Lower lobe of right lung (tissue), 2 donors: ENCODE measurements around the gene DDX49. TPM values are rescaled to one million over a fixed set of nuclear protein-coding genes. Genes with fewer than 3 reads are reported as not detected.
A peak's percentile ranks its signal among the peaks of the same experiment; 100 is the strongest.

Experiments
- ATAC-seq, 2 donors: fragments of 200-7000 bp; cut with Tn5 transposase; one replicate each; pipeline ENCODE4 v1.9.1; 2020 to 2022; ENCODE audit warnings: mild to moderate bottlenecking in 2 of 2, moderate library complexity in 2 of 2
- DNase-seq: peaks from one replicate; pipeline ENCODE4 v3.0.0-alpha.2; 2020
- H3K27ac ChIP-seq: fragments of 200-600 bp; one replicate; pipeline ENCODE4 v1.8.0; 2022
- H3K27me3 ChIP-seq: fragments of 200-600 bp; one replicate; pipeline ENCODE4 v1.8.0; 2022; ENCODE audit warnings: low read depth
- H3K36me3 ChIP-seq: fragments of 200-600 bp; one replicate; pipeline ENCODE4 v1.8.0; 2022; ENCODE audit warnings: mild to moderate bottlenecking
- H3K4me1 ChIP-seq: fragments of 200-600 bp; one replicate; pipeline ENCODE4 v1.8.0; 2022
- H3K4me3 ChIP-seq: fragments of 200-600 bp; one replicate; pipeline ENCODE4 v1.8.0; 2022; ENCODE audit warnings: mild to moderate bottlenecking
- H3K9me3 ChIP-seq: fragments of 200-600 bp; one replicate; pipeline ENCODE4 v1.8.0; 2022
- CTCF ChIP-seq: fragments of 200-600 bp; IDR thresholded peaks from one replicate; pipeline ENCODE4 v1.8.0; 2022; ENCODE audit warnings: antibody characterized with exemption, mild to moderate bottlenecking
- intact Hi-C: fragments of 100-400 bp; cut with DNase I; formaldehyde crosslinking; loops from one replicate; pipeline ENCODE4 v1.11.0; 2022
- total RNA-seq: library from RNA; stranded (reverse); fragmentation: NEBNext Ultra II Directional; extraction: Animal tissue kit (Norgen Biotek cat#: 25700); gene quantifications from one replicate; pipeline ENCODE4 v1.2.1, GENCODE V29; 2021
- donor health status: DM: no; HTN: yes; CAD: no; lungs with severe emphysema.

The DDX49 gene
- total RNA-seq, 1 donor from 2014 or later: 32.2 TPM

- DNase-seq (no peak), ATAC-seq (no peak)
- no peak overlapping the region for H3K27ac ChIP-seq
- no peak for TF ChIP-seq CTCF
- H3K27me3 ChIP-seq: no peaks in the 10 kb centered on the region
- H3K4me3 ChIP-seq: no peak overlapping the region
- H3K36me3 ChIP-seq: peaks cover 84% of the 10 kb centered on the region
- H3K4me1 ChIP-seq: no peaks in the 10 kb centered on the region
- H3K9me3 ChIP-seq: no peaks in the 10 kb centered on the region
- intact Hi-C loops: no loop called here
Measured at GRCh38 chr19:18906605-18907519, 12.7 kb upstream of the DDX49 start.

GRCh38 chr19:18908917-18909619 is 10.4 kb upstream of the DDX49 start:
- Histone ChIP-seq H3K27ac (no peak overlapping the region), H3K4me1 (no peaks in the 10 kb centered on the region), H3K36me3 (peaks cover 93% of the 10 kb centered on the region), H3K4me3 (no peak overlapping the region), H3K27me3 (no peaks in the 10 kb centered on the region), H3K9me3 (no peaks in the 10 kb centered on the region)
- no peak for TF ChIP-seq CTCF
- ATAC-seq: no peak
- intact Hi-C loops: no loop called here
- DNase-seq: no peak

- Histone ChIP-seq H3K27me3 (no peaks in the 10 kb centered on the region), H3K9me3 (no peaks in the 10 kb centered on the region), H3K36me3 (peaks cover 93% of the 10 kb centered on the region), H3K27ac (no peak overlapping the region), H3K4me3 (no peak overlapping the region), H3K4me1 (no peaks in the 10 kb centered on the region)
- no peak for DNase-seq
- intact Hi-C loops: no loop called here
- ATAC-seq: no peak
- TF ChIP-seq CTCF: no peak
Measured at GRCh38 chr19:18910010-18910409, 9.5 kb upstream of the DDX49 start.

GRCh38 chr19:18910801-18911436 is 8.6 kb upstream of the DDX49 start:
- no peak for TF ChIP-seq CTCF
- peaks cover 93% of the 10 kb centered on the region for H3K36me3 ChIP-seq
- no peaks in the 10 kb centered on the region for H3K27me3 ChIP-seq
- DNase-seq: no peak
- intact Hi-C loops: no loop called here
- H3K9me3 ChIP-seq: no peaks in the 10 kb centered on the region
- no peak for ATAC-seq
- peaks cover 8% of the 10 kb centered on the region for H3K4me1 ChIP-seq
- H3K27ac ChIP-seq: no peak overlapping the region
- H3K4me3 ChIP-seq: no peak overlapping the region

GRCh38 chr19:18912933-18913332 is 6.6 kb upstream of the DDX49 start:
- ATAC-seq (peak in 1 of 2 donors; percentile 9), DNase-seq (no peak)
- Histone ChIP-seq H3K4me3 (no peak overlapping the region), H3K4me1 (peaks cover 18% of the 10 kb centered on the region), H3K36me3 (peaks cover 72% of the 10 kb centered on the region), H3K27me3 (no peaks in the 10 kb centered on the region), H3K9me3 (no peaks in the 10 kb centered on the region), H3K27ac (no peak overlapping the region)
- intact Hi-C loops: no loop called here
- no peak for TF ChIP-seq CTCF
